NCI-H446 treated with DMSO at 0.1 percent for 48 hours (cell line): ENCODE data around the gene COL2A1.
A peak's percentile ranks its signal among the peaks of the same experiment; 100 is the strongest.

Experiments
- DNase-seq: peaks from one replicate; lab custom pipeline; 2025; lab: John Stamatoyannopoulos, UW

COL2A1 gene

DNA sequence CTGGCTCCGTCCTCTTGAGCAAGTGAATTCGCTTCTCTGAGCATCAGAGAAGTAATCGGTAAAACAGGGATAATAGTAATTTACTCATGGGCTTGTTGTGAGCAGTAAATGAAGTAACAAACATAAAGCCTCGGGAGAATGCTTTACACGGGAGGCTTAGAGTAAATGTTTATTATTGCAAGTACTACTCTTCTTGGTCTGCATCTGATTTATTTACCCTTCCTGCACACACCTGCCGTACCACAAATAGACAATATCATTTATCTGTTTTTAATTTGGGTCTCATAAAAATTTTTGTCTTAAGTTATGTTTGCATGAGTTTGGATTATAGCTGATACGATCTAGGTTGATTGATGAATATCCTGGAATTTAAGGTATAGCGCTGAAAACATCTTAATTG lies 7.8 kb upstream of the COL2A1 start:
- no peak for DNase-seq

DNA sequence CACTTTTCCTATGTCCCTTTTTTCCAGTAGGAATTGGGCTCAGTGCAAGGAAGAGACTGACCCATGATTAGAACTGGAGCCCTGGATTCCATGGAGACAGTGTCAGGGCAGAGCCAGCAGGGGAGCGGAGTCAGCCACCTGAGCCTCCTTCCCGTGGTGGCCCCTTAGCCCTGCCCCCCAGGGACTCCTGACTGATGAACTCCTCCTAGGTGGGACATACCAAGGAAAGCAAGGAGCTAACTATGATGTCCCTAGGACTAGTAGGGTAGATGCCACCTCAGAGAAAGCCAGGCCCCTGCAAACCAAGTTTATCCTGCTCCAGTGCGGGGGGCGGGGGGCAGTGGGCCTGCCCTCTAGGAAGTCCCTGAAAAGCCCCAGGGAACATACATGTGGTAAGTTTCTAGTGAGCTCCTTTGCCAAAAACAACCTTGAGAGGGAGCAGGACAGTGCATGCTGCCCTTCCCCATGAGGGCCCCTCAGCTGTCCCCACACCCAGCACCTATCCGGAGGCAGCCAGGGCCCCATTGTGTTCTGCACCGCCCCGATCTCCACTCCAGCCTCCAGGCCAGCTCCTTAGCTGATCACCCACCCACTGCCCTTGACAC lies 6.2 kb upstream of the COL2A1 start:
- no peak for DNase-seq

DNA sequence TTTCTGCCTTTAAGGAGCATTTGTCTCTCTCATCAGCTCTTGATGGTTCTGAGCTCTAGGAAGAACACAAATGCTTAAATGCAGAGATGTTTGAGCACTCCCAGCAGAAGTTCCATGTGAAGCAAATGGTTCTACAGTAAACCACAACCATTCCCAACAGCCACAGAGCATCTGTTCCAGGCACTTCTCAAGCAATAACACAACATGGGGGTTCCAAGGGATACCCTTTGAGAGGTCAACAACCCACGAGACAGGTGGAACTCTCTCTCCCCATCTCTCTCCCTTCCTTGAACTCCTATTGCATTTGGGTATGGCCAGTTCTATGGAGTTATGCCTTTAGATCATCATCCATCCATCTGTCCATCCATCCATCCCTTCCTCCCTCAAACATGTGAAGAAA lies 5.2 kb upstream of the COL2A1 start:
- DNase-seq, result no peak

DNA sequence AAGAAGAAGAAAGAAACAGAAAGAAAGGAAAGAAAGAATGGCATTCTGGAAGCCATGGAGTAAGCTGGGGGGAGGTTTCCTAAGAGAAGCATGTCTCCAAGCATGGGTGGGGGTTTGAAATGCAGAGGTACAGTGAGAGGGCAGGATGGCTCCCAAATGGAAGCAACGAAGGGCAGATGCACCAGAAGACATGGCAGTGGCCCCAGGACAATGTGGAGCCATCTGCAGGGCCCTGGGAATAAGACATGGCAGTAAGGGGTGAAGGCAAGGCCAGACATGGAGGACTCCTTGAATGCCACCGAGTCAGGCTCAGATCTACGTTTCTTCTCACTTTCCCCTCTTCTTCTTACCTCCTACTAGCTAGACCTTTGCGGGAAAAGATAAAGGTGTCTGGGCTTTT lies 4.7 kb upstream of the COL2A1 start:
- DNase-seq, result no peak

DNA sequence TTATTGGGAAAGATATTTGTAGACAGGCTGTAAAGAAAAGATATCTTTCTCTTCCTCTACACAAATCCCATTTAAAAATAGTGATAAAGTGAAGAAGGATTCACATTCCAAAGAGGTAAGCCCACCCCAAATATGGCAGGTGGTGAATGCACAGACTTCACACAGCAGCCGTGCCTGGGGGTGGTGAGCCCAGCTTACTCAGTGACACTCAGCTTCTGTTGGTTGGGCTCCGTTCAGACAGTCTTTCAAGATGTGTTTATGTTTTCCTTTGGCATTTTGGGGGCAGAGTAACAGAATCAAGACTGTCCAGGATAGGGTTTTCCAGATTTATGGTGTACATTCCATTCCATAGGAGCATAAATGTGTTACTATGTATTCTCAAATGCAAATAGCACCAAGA lies 4.1 kb upstream of the COL2A1 start:
- DNase-seq, result no peak

DNA sequence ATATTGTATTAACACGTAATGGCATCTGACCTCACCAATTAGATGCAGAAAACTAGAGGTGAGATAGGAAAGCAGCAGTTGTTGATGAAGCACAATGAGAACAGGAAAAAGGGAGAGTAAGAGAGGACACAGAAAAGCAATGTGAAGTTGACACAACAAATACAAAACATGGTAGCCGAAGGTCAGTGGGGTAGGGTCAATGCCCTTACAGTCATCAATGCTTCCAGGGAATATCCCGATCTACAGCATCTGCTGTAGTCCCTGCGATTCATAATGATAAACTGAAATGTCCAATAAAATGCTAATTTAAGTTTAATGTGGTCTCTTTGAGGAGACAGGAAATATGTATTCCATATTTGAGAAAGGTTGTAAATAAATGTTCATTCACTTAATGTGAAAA lies 2.9 kb upstream of the COL2A1 start:
- no peak for DNase-seq

DNA sequence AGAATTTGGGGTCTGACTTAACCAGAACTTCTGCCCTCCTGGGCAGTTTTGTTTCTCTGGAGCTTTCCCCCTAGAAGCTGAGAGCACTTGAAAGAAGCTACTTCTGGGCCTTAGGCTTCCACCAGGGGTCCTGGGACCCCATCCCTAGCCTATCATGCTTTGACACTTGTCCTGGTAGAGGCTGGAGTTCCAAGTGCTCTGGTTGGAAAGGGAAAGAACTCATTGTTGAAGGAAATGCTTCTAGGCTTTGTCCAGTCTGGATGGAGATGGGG lies 1.4 kb upstream of the COL2A1 start:
- DNase-seq, result no peak

DNA sequence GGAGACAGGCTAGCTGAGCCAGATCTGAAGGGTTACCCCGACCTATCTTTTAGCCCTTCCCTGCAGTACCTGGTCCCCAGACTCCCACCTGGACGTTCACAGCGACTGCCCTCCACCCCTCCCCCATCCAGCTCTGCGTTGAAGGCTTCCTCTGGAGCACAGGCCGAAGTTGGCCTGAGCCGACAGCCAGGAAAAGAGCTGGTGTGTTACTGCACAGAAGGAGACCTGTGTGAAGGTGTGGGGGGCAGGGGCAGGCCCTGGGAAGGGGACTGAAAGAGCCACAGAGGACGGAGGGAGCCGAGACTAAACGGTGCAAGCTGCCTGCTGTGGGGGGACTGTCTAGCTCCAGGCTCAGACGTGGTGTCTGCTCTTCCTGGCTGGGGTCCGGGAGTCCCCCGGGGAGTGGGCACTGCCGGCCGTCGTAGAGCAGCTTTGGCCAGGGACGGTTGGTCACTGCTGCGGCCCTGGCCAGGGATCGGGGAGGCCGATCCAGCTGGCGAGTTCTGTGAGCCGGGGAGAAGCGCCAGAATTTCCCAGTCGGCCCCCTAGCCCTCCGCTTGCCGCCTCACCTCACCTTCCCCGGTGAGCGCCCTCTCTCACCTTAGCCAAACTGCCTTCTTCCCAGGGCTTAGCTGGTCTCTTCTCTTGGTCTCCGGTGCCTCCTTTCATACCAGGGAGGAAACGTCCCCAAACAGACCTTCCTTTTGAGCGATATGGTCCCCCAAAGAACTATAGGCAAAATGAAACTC lies 899 bp upstream of the COL2A1 start:
- DNase-seq, result no peak

DNA sequence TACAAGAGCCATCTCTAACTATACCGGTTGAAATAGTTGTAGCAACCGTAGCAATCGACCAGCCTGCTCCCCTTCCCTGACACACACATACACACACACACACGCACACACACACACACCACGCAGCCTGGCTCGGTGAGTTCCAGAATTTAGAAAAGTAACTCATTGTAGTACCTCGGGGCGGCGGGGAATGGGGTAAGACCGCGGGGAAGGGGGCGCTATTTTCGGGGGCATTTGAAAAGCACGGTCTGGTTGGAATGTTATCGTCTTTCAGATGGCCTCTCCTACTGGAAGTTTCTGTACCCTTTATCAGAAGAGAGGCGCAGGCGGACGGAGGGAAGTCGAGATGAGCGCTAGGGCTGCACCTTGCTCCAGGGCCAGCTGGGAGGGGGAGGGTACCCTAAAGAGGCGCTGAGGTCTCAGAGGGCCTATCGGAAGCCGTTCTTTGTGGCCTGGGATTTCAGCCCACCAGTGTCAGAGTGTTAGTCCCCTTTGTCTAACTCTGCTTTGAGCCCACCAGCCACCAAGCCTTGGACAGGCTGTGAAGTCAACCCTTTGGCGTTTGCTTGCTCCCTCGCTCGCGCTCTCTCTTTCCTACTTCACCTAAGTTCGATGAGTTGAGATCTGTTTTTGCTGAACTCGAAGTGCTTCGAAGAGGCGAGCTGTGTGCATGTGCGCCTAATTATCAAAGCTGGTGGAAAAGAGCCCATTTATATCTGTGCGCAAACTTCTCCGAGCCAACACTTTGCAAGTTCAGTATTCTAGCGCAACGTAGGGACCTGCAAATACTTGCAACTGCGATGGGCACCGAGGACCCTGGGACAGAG lies 837 bp downstream of the COL2A1 start:
- no peak for DNase-seq

DNA sequence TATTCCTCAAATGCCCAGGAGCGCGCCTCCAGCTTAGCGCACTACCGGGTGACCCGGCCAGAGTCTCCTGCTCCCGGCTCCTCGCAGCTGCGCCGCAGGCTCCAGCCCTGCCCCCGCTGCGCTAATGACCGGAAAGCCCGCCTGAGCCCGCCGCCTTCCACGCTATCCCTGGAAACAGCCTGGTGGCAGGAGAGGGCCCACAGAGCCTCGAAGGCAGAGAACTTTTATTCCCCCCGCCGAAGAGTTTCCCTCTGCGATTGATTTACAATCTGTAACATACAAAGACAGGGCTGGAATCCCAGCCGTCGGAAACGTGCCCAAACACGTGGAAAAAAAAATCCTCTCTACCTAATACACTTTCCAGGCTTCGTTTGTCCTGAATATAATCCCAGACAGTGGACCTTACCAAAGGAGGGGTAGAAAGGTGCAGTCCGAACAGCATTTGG lies 1.5 kb downstream of the COL2A1 start:
- DNase-seq, result no peak

DNA sequence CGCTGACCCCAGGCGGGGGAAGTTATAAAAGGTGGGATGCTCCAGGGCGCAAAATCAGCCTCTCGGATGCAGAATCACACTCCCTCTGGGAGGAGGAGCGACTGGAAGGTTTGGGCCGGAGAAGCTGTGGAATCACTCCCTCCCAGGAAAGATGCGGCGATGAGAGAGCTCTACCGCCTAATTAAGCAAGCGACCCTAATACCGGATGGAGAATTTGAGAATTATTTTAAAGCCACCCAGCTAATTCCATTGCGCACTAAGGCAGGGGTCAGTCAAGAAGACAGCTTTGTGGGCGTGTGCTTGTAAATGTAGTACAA lies 1.9 kb downstream of the COL2A1 start:
- no peak for DNase-seq

DNA sequence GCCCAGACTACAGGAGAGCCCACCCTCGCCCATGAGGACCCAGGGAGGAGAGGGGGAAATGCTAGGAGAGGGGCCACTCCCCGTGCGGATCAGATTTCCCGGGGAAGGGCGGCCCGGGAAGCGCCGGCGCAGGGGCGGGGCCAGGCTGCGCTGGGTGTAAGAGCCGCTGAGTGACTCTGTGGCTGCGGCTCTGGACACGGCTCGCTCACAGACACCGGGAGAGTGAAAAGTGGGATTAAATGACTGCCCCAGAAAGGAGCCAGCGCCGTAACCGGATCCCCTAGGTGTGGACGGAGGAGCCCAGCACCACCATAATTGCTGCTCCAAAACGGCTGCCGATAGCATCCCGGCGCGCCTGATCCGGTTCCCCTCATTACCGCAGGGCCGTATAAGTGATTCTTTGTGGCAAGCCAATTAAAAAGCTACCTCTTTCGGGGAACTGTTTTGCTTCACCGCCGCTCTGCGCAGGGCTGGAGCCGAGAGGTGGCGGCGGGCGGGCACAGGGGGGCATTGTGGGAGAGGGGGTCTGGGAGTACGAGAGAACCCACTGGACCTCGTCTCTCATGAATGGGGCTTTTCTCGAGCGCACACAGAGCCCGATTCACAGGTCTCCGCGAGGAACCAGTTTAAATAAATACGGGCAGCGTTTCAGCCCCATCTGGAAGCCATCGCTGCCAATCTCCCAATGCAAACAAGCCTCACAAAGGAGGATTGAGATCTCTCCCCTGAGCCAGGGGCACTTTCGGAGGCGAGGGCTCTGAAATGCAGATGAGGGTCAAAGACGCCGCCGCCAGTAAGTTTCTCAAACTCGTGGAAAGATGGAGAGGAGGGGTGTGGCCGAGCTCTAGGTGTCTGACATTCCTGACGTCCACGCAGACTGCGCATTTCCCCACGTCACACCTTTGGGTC lies 2.5 kb downstream of the COL2A1 start:
- no peak for DNase-seq

DNA sequence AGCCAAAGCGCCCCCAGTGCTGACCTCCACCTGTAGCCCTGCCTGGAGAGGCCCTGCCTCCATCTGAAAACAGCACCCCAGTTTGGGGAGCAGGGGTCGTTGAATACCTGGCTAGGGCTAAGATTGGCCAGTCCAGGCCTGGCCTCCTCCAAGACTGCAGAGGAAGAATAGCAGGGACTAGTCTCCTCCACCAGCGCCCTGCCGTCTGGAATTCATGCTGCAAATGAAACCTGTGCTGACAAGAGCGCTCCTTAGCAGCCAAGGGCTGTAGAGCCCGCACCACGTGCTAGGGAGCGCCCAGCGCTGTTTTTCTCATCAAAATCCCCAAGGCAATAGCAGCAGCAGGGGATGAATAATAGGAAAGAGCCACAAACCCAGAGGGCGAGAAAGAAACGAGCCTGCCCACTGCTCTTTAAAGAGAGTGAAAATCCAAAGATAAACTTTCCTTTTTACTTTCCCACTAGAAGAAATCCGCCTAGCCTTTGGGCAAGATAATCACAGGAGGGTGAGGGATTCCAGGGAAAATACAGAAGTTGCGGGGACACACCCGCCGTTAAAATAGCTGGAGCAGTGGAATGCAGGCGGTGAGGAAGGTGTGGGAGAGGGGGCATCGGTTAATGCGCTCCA lies 3.3 kb downstream of the COL2A1 start:
- no peak for DNase-seq

DNA sequence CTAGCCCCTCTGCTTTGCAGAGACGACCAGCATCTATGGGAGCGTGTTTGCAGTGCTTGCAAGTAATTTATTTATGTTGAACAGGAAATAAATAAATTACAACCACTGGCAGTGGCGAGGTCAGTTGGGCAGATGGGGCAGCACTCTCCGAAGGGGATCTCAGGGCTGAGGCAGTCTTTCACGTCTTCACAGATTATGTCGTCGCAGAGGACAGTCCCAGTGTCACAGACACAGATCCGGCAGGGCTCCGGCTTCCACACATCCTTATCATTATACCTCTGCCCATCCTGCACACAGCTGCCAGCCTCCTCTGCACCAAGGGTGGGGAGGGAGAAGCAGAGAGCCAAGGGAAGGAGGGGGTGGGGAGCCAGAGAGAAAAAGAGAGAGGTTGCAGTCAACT lies 4.5 kb downstream of the COL2A1 start:
- DNase-seq, result no peak

DNA sequence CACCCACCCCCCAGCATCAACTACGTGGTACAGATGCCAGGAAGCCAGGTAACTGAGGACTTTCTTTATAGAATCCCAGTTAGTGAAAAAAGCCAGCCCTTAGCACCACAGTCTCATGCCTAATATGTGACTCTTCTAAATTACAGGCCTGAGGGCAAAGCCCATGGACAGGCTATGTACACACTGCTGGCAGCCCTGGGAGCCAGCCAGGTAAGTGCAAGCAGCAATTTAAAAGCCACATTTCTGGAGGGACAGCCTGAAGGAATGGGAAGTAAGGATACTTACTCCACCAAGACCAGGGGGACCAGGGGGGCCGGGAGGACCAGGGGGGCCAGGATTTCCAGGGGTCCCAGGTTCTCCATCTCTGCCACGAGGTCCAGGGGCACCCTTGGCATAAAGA lies 7.0 kb downstream of the COL2A1 start:
- no peak for DNase-seq

DNA sequence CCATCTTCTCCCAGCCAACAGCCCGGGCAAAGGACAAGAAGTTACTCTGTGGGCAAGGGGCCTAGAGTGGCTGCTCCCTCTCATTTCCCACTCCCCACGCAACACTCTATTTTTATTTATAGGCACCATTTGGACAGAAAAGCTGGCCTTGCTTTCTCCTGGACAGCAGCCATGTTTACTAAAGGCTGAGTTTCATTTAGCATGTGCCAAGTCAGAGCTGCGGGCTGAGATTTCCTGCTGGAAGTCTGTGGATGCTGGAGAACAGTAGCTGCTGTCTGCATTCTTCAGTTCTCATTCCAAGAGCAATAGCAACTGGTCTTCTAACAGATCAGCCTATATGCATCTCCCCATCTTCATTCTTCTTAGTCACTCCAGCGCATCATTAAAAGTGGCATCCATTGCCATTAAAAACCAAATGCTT lies 8.3 kb downstream of the COL2A1 start:
- peak; percentile 8 for DNase-seq

DNA sequence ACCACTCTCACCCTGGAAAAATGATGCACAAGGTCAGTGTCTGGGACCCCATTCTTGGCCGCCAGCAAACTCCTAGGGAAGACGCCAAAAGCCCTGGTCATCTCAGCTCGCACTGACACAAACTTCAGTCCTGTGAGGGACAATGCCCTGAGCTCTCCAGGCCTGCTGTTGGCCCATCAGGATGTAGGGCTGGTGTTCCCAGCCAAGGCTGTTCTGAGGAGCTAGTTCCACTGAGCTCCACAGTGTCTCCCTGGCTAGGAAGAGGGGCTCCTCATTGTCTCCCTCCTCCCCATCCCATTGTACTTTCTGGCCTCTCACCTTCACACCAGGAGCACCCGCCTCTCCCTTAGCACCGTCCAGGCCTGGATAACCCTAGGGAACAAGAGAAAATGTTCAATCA lies 10.8 kb downstream of the COL2A1 start:
- no peak for DNase-seq

DNA sequence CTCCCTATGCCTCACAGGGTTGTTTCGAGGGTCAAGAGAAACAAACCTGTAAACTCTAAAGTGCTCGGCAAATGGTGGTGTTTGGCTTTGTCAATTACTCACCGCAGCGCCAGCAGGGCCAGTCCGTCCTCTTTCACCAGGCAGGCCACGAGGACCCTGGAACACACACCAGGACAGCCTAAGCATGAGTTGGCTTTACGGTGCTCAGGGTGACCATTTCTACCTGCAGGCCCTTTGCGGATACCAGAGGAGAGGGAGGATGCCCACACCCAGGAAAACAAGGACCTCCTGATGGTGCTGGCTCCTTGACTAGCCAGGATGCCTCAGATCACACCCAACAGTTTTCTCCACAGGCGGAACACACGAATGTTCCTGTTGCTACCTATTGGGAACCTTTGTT lies 11.5 kb downstream of the COL2A1 start:
- DNase-seq, result no peak

DNA sequence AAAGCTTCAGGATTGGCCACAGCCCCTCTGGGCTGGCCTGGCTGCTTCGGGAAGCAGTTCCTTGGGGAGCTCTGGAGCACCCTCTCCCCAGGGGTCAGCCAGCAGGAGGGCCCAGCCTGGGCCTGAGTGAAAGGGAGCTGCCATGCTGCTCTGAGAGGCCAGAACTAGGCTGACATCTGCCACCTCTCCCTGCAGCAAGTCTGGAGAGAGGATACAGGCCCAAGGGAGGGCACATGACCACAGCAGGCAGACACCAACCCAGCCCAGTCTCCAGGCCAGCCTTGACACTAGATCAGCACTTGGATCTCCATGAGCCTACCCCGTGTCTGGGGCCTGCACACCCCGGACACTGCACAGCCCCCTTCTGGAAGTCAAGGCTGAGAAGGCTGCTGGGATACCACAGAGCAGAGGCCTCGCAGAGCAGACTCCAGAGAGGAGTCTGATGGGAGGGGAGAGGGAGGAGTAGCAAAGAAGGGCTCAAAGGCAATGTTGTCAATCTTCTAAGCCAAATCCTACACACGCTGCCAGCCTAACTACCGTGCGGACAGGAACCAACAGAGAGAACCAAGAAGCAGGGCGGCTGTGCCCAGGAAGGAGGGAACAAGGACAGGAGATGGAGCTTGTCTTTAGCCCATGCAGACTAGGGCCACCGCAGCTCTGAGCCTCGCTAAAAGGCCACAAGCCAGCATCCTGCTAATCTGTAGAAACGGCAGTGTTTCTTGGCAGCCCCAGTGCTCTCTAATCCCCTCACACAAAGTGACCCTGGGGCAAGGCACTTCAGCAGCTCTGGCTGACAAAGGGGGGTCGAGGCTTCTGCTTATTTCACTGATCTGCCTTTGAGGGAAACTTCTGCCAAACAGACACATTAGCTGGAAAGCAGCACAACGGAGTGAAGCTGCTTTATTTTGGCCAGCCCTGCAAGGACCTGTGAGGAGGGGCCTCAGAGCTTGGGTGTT lies 12.9 kb downstream of the COL2A1 start:
- no peak for DNase-seq

DNA sequence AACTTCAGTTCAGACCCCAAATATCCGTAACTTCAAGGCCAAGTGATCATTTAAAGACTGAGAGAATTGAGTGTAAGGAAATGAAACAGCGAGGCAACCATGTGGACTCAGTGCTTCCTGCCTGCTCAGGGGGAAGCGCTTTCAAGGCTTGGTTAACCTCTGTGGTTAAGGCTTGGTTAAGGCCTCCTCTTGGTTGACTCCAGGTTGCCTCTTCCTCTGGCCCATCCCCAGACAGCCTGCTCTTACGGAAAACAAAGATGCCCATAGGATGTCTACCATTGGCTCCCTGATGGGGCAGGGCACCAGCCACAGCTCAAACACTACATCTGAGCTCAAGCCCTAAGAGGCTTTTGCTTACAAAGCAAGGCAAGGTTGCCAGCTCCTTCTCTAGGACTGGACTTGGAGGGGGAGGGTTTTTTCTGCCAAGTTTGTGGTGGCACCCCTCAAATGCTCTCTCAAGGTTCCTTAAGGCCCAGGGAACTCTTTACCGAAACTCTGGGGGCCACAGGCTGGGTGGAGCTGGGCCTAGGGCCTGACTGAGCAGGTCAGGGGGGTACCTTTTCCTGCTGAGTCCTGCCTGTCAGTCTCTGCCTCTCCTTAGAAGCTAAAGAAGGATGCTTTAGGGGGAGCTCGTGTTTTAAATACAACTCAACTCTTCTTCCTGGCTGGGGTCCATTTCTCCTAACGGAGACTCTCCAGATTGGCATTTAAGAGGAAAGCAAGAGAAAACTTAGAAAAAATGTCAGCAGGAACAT lies 13.7 kb downstream of the COL2A1 start:
- no peak for DNase-seq
